Tibial artery (tissue), 4 donors: Measurements from ENCODE around the gene NCAPH2.
A peak's percentile ranks its signal among the peaks of the same experiment; 100 is the strongest.

Experiments used
- DNase-seq, 2 donors: peaks; one replicate each; pipeline ENCODE4 v3.0.0-alpha.2; 2019
- H3K27ac ChIP-seq, 2 donors: fragments of 200-600 bp; sonication (generic) in 1 of 2; 1 replicate in 1 of 2; 2 replicates in 1 of 2; pipeline ENCODE4 v1.5.1; 2018 to 2019; ENCODE audit warnings: mild to moderate bottlenecking in 1 of 2
- H3K27me3 ChIP-seq, 2 donors: fragments of 200-600 bp; sonication (generic) in 1 of 2; one replicate each; pipeline versions ENCODE4 v1.5.1 to v1.6.0; 2016 to 2019
- H3K36me3 ChIP-seq, 3 donors: fragments of 200-600 bp; sonication (generic) in 2 of 3; one replicate each; pipeline ENCODE4 v1.5.1; 2016 to 2019; ENCODE audit warnings: mild to moderate bottlenecking in 2 of 3
- H3K4me1 ChIP-seq, 4 donors: fragments of 200-600 bp; sonication (generic) in 2 of 4; 1 replicate in 3 of 4; 2 replicates in 1 of 4; pipeline ENCODE4 v1.5.1; 2016 to 2019
- H3K4me3 ChIP-seq, 2 donors: fragments of 200-600 bp; sonication (generic) in 1 of 2; 1 replicate in 1 of 2; 2 replicates in 1 of 2; pipeline ENCODE4 v1.5.1; 2018 to 2019; ENCODE audit warnings: mild to moderate bottlenecking in 2 of 2
- H3K9me3 ChIP-seq, 3 donors: fragments of 200-600 bp; sonication (generic) in 1 of 3; one replicate each; pipeline ENCODE4 v1.5.1; 2016 to 2019
- intact Hi-C: fragments of 100-400 bp; cut with DNase I; formaldehyde crosslinking; loops from one replicate; pipeline ENCODE4 v1.15.0; 2023; ENCODE audit warnings: low total_unique reads
- TF ChIP-seq, protein P1 (sequence below), 2 experiments: fragments of 200-600 bp in 1 of 2; fragments of 450-650 bp in 1 of 2; IDR thresholded peaks; one replicate each; pipeline ENCODE4 v1.5.1; 2017 to 2019; ENCODE audit warnings: antibody characterized with exemption in 2 of 2, mild to moderate bottlenecking in 1 of 2, moderate library complexity in 1 of 2

The NCAPH2 gene

DNA sequence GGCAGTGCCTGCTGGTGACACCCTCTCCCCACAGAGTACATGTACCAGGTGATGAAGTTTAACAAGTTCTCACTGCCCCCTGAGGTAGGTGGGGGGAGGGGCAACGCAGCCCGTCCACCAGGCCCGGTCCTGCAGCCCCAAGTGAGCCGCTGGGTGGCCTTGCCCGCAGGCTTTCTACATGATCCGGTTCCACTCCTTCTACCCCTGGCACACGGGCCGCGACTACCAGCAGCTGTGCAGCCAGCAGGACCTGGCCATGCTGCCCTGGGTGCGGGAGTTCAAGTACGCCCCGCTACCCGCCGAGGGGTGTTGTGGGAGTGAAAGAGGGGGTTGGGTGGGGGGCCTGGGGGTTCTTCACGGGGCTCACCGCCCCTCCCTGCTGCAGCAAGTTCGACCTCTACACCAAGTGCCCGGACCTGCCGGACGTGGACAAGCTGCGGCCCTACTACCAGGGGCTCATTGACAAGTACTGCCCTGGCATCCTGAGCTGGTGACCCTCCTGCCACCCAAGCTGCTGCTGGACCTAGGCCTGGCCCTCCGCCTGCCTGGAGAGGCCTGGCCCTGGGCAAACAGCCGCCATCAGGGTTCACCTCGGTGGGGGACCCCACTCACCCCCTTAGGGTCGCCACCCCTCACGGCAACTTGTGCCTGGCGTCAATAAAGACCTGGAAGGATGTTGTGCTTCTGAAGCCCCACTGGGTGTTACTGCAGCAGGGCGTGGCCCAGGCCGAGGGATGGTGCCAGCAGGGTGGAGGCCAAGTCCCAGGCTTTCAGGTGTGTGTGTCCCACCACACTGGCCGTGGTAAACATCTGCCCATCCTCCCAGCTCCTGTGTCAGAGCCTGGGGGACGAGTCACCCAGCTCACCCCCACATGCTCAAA lies 18.4 kb upstream of the NCAPH2 start:
- no peaks in the 10 kb centered on the region for H3K4me1 ChIP-seq
- no peaks in the 10 kb centered on the region for H3K9me3 ChIP-seq
- intact Hi-C loops, result no loop called here
- H3K4me3 ChIP-seq, result no peak overlapping the region
- no peaks in the 10 kb centered on the region for H3K36me3 ChIP-seq
- TF ChIP-seq, protein P1, sequence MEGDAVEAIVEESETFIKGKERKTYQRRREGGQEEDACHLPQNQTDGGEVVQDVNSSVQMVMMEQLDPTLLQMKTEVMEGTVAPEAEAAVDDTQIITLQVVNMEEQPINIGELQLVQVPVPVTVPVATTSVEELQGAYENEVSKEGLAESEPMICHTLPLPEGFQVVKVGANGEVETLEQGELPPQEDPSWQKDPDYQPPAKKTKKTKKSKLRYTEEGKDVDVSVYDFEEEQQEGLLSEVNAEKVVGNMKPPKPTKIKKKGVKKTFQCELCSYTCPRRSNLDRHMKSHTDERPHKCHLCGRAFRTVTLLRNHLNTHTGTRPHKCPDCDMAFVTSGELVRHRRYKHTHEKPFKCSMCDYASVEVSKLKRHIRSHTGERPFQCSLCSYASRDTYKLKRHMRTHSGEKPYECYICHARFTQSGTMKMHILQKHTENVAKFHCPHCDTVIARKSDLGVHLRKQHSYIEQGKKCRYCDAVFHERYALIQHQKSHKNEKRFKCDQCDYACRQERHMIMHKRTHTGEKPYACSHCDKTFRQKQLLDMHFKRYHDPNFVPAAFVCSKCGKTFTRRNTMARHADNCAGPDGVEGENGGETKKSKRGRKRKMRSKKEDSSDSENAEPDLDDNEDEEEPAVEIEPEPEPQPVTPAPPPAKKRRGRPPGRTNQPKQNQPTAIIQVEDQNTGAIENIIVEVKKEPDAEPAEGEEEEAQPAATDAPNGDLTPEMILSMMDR (IDR thresholded peaks at IDR 0.05), result no peak
- peaks cover 0 to 45% of the 10 kb centered on the region in 2 donors for H3K27me3 ChIP-seq
- DNase-seq, result no peak
- no peak overlapping the region for H3K27ac ChIP-seq

DNA sequence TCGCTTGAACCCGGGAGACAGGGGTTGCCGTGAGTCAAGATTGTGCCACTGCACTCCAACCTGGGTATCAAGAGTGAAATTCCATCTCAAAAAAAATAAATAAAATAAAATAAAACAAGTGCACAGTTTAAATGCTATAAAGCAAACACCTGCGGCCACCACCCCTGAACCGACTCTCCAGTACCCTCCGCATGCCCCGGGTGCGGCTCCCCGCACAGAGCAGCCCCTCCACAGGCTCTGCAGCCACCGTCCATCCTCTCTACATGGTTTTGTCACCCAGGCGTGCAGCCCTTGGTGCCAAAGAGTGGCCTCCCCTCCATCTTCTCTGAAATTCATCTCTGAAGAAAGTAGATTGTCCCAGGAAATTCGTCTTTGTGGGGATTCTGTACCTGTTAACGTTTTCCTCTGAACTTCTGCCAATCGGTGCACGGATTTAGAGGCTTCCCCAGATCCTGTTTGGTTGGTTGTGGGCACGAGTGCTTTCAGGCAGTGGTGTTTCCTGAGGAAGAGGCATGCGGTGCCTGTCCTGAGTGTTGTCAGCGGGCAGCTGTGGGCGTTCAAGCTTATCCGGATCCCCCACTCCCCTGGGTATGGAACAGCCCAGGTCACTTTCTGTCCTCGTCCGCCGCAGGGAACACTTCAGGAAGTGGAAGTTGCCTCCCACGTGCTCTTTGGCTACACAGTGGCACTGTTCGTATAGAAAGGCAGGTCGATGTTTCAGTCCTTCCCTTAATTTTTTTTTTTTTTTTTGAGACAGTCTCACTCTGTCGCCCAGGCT lies 17.3 kb upstream of the NCAPH2 start:
- no peak overlapping the region for H3K4me3 ChIP-seq
- intact Hi-C loops, result no loop called here
- TF ChIP-seq, protein P1 (IDR thresholded peaks at IDR 0.05), result no peak
- H3K27me3 ChIP-seq, result peaks cover 0 to 40% of the 10 kb centered on the region in 2 donors
- DNase-seq, result no peak
- no peak overlapping the region for H3K27ac ChIP-seq
- H3K4me1 ChIP-seq, result no peaks in the 10 kb centered on the region
- H3K9me3 ChIP-seq, result no peaks in the 10 kb centered on the region
- H3K36me3 ChIP-seq, result no peaks in the 10 kb centered on the region

DNA sequence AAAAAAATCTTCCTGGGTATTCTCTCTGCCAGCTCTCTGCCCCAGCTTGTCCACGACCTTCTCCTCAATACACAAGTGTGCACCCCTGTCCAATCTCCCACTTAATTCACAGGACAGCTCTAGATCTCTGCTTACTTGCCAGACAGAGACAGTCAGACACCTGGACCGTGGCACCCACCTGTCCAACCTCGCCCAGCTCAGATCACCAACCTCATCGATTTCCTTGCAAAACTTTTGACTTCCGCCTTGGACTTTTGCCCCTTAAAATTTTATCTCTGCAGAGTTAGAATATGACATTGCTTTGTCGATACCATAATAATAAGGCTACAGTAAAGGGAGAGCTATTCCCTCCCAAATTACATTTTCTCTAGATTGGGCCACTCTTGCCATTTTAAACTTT lies 10.9 kb upstream of the NCAPH2 start:
- intact Hi-C loops, result no loop called here
- Histone ChIP-seq H3K4me1 (no peaks in the 10 kb centered on the region), H3K4me3 (no peak overlapping the region), H3K9me3 (no peaks in the 10 kb centered on the region), H3K27ac (no peak overlapping the region), H3K27me3 (no peaks in the 10 kb centered on the region), H3K36me3 (peaks cover 0 to 2% (median 0%) of the 10 kb centered on the region in 3 donors)
- DNase-seq, result no peak
- TF ChIP-seq, protein P1 (IDR thresholded peaks at IDR 0.05), result no peak

DNA sequence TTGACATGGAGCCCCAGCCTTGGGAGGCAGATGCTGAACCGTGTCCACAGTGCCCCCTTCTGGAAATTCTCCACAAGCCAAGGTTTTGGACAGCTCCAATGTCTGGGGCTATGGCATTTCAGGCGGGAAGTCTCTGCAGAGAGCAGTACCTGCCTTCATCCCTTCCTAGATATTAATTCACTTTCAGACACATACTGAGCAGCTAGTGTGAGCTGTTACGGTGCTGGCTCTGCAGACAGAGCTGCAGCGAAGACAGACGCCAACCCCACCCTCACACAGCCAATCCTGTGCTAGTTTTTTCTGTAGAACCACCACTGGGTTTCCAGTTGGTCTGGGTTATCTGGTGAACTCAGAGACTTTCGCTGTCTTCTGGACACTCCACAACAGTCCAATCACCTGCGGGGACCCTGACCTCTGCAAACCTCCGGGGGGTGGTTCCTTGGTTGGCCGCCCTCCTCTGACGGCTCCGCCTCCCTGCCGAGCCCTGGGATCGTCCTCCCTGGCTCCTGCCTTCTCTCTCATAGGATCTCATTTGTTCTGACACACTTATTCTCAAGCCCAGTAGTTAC lies 9.6 kb upstream of the NCAPH2 start:
- Histone ChIP-seq H3K4me1 (no peaks in the 10 kb centered on the region), H3K27me3 (no peaks in the 10 kb centered on the region), H3K27ac (no peak overlapping the region), H3K9me3 (no peaks in the 10 kb centered on the region), H3K4me3 (no peak overlapping the region), H3K36me3 (peaks cover 12 to 16% (median 13%) of the 10 kb centered on the region in 3 donors)
- intact Hi-C loops, result no loop called here
- TF ChIP-seq, protein P1 (IDR thresholded peaks at IDR 0.05), result peak; percentile 38 to 44
- DNase-seq, result peak in 1 of 2 donors; percentile 55

DNA sequence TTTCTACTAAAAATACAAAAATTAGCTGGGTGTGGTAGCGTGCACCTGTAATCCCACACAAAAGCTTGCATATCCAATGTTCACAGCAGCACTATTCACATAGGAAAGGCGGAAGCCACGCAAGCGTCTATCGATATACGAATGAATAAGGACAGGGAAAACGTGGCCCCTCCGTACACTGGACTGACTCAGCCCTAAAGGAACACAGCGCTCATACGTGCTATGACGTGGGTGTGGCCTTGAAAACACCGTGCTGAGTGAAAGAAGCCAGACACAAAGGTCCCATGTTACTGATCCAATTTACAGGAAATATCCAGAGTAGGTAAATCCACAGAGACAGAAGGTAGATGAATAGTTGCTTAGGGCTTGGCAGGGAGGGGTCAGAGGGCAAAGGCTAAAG lies 7.6 kb upstream of the NCAPH2 start:
- intact Hi-C loops, result loop anchor here (10.0 kb wide), 1 partner anchor 256 kb away; the partner anchor contains the start of gene TUBGCP6
- TF ChIP-seq, protein P1 (IDR thresholded peaks at IDR 0.05), result no peak
- DNase-seq, result no peak
- Histone ChIP-seq H3K4me3 (no peak overlapping the region), H3K27ac (no peak overlapping the region), H3K9me3 (no peaks in the 10 kb centered on the region), H3K4me1 (peaks cover 0 to 5% (median under 1%) of the 10 kb centered on the region in 4 donors), H3K27me3 (no peaks in the 10 kb centered on the region), H3K36me3 (peaks cover 26 to 33% (median 29%) of the 10 kb centered on the region in 3 donors)
